H1 (cell line): ENCODE measurements around the gene NEK2. TPM values are rescaled to one million over a fixed set of nuclear protein-coding genes. Genes with fewer than 3 reads are reported as not detected.

Experiments
- CTCF ChIA-PET: fragments of 300-600 bp; sonication (Branson Sonifier 250); formaldehyde crosslinking; loops from one replicate; lab custom pipeline; 2021; ENCODE audit not compliant: partially characterized antibody; lab: Charles Lee
- POLR2A ChIA-PET: fragments of 300-600 bp; sonication (Branson Sonifier 250); formaldehyde crosslinking; loops from one replicate; lab custom pipeline; 2021; ENCODE audit warnings: inconsistent platforms; ENCODE audit not compliant: partially characterized antibody; lab: Charles Lee
- DNase-seq, 2 experiments: peaks; one replicate each; pipeline versions ENCODE4 v3.0.0 to v3.0.0-alpha.2; 2010 to 2022; ENCODE audit warnings: low spot score in 2 of 2, low read depth in 1 of 2, mixed read lengths in 1 of 2
- FAIRE-seq: peaks from 2 replicates; lab custom pipeline; 2011; peaks lifted over from hg19 to GRCh38; lab: Jason Lieb, UNC
- H2AFZ ChIP-seq: 2 replicates; pipeline ENCODE4 v1.8.1; 2012; ENCODE audit warnings: low read length, inconsistent platforms
- H2AK5ac ChIP-seq: 2 replicates; pipeline ENCODE4 v1.6.1; 2013; ENCODE audit warnings: low read depth, low read length
- H2BK120ac ChIP-seq: replicated peaks from 2 replicates; pipeline ENCODE3; 2013; ENCODE audit warnings: low read depth, low read length, inconsistent platforms
- H2BK12ac ChIP-seq: 2 replicates; pipeline ENCODE4 v1.6.1; 2013; ENCODE audit warnings: low read depth, low read length
- H2BK15ac ChIP-seq: 2 replicates; pipeline ENCODE4 v1.6.1; 2013; ENCODE audit warnings: low read length
- H2BK20ac ChIP-seq: 2 replicates; pipeline ENCODE4 v1.6.1; 2013; ENCODE audit warnings: low read length
- H2BK5ac ChIP-seq: 2 replicates; pipeline ENCODE4 v1.6.1; 2013; ENCODE audit warnings: low read depth, low read length
- H3K14ac ChIP-seq: 2 replicates; pipeline ENCODE4 v1.6.1; 2013; ENCODE audit warnings: inconsistent platforms; ENCODE audit not compliant: insufficient read length
- H3K18ac ChIP-seq: 2 replicates; pipeline ENCODE4 v1.6.1; 2013; ENCODE audit warnings: low read length; ENCODE audit errors: extremely low read depth
- H3K23ac ChIP-seq: 2 replicates; pipeline ENCODE4 v1.6.1; 2013; ENCODE audit warnings: inconsistent platforms; ENCODE audit not compliant: insufficient read length
- H3K23me2 ChIP-seq: 2 replicates; pipeline ENCODE4 v1.6.1; 2013; ENCODE audit warnings: low read depth, low read length
- H3K27ac ChIP-seq: 2 replicates; pipeline ENCODE4 v1.6.1; 2011; ENCODE audit warnings: low read depth, low read length, inconsistent platforms
- H3K27me3 ChIP-seq, 4 experiments: replicated peaks in 1 of 4; 1 replicate in 1 of 4; 2 replicates in 3 of 4; pipeline versions ENCODE4 v1.6.1 to v1.8.1; 2011 to 2013; ENCODE audit warnings: low read length in 3 of 4, mild to moderate bottlenecking in 3 of 4, inconsistent platforms in 2 of 4, mixed read lengths in 2 of 4, moderate library complexity in 1 of 4; ENCODE audit not compliant: control insufficient read depth in 3 of 4, insufficient read depth in 3 of 4; ENCODE audit errors: extremely low read depth in 1 of 4
- H3K36me3 ChIP-seq, 4 experiments: 2 replicates each; pipeline versions ENCODE4 v1.6.1 to v1.8.1; 2011 to 2013; ENCODE audit warnings: mild to moderate bottlenecking in 4 of 4, low read length in 3 of 4, moderate library complexity in 2 of 4, control low read depth in 1 of 4, inconsistent platforms in 1 of 4; ENCODE audit not compliant: insufficient read depth in 4 of 4, control insufficient read depth in 2 of 4
- H3K4ac ChIP-seq: replicated peaks from 2 replicates; pipeline ENCODE3; 2013; ENCODE audit warnings: low read length, low read depth, mixed read lengths, inconsistent platforms; ENCODE audit not compliant: insufficient read length
- H3K4me1 ChIP-seq, 4 experiments: replicated peaks in 1 of 4; 1 replicate in 1 of 4; 2 replicates in 3 of 4; pipeline versions ENCODE4 v1.6.1 to v1.8.1; 2011 to 2013; ENCODE audit warnings: low read length in 3 of 4, inconsistent platforms in 2 of 4, mixed read lengths in 1 of 4; ENCODE audit not compliant: insufficient read depth in 4 of 4, control insufficient read depth in 3 of 4
- H3K4me2 ChIP-seq, 2 experiments: 2 replicates each; pipeline versions ENCODE4 v1.6.1 to v1.8.1; 2011 to 2013; ENCODE audit warnings: low read depth in 2 of 2, low read length in 2 of 2, control low read depth in 1 of 2, inconsistent platforms in 1 of 2, mild to moderate bottlenecking in 1 of 2; ENCODE audit not compliant: insufficient read depth in 1 of 2
- H3K4me3 ChIP-seq, 4 experiments: fragments of 200-600, 300-600 bp in 1 of 4; sonication (generic), shearing (Covaris generic), sonication (Bioruptor Twin) in 1 of 4; 2 replicates each; pipeline versions ENCODE4 v1.5.1 to v1.8.1; 2011 to 2016; ENCODE audit warnings: low read length in 4 of 4, low read depth in 3 of 4, control low read depth in 2 of 4, inconsistent platforms in 2 of 4, mild to moderate bottlenecking in 2 of 4, mixed read lengths in 1 of 4, moderate library complexity in 1 of 4; ENCODE audit not compliant: insufficient read depth in 2 of 4; ENCODE audit errors: extremely low read depth in 1 of 4
- H3K56ac ChIP-seq: replicated peaks from 2 replicates; pipeline ENCODE3; 2013; ENCODE audit warnings: low read depth, mild to moderate bottlenecking, mixed read lengths, low read length, inconsistent platforms; ENCODE audit not compliant: insufficient read length
- H3K79me1 ChIP-seq: 2 replicates; pipeline ENCODE4 v1.6.1; 2013; ENCODE audit warnings: low read depth, low read length, control low read depth
- H3K79me2 ChIP-seq, 2 experiments: 2 replicates each; pipeline versions ENCODE4 v1.6.1 to v1.8.1; 2012 to 2013; ENCODE audit warnings: low read length in 2 of 2, mild to moderate bottlenecking in 2 of 2, inconsistent platforms in 1 of 2; ENCODE audit not compliant: insufficient read depth in 2 of 2, control insufficient read depth in 1 of 2
- H3K9ac ChIP-seq, 4 experiments: replicated peaks in 1 of 4; 1 replicate in 1 of 4; 2 replicates in 3 of 4; pipeline versions ENCODE4 v1.6.1 to v1.8.1; 2011 to 2013; ENCODE audit warnings: low read depth in 3 of 4, low read length in 3 of 4, control low read depth in 2 of 4, mild to moderate bottlenecking in 2 of 4, moderate library complexity in 2 of 4, inconsistent platforms in 1 of 4; ENCODE audit errors: extremely low read depth in 1 of 4
- H3K9me3 ChIP-seq, 2 experiments: 2 replicates each; pipeline versions ENCODE4 v1.6.1 to v1.8.1; 2012 to 2013; ENCODE audit warnings: mild to moderate bottlenecking in 2 of 2, moderate library complexity in 2 of 2, control low read depth in 1 of 2, inconsistent platforms in 1 of 2, low read depth in 1 of 2, low read length in 1 of 2, mixed read lengths in 1 of 2; ENCODE audit not compliant: insufficient read depth in 2 of 2
- H4K20me1 ChIP-seq, 2 experiments: replicated peaks in 1 of 2; 2 replicates each; pipeline versions ENCODE3 to v1.8.1; 2011 to 2013; ENCODE audit warnings: inconsistent platforms in 2 of 2, low read length in 2 of 2, mild to moderate bottlenecking in 1 of 2; ENCODE audit not compliant: insufficient read depth in 2 of 2, control insufficient read depth in 1 of 2
- H4K5ac ChIP-seq: 2 replicates; pipeline ENCODE4 v1.6.1; 2013; ENCODE audit warnings: low read length, low read depth, mixed read lengths, inconsistent platforms; ENCODE audit not compliant: insufficient read length
- H4K8ac ChIP-seq: 2 replicates; pipeline ENCODE4 v1.8.0; 2013; ENCODE audit warnings: mild to moderate bottlenecking, moderate library complexity, low read length, inconsistent platforms; ENCODE audit not compliant: insufficient read depth; ENCODE audit errors: extremely low read depth
- H4K91ac ChIP-seq: replicated peaks from 2 replicates; pipeline ENCODE3; 2013; ENCODE audit warnings: low read length, mixed read lengths, inconsistent platforms; ENCODE audit not compliant: insufficient read length
- CREB1 ChIP-seq: IDR thresholded peaks from 2 replicates; pipeline ENCODE4 v1.6.1; 2012; ENCODE audit warnings: inconsistent platforms
- SAP30 ChIP-seq: fragments of 300-600 bp; sonication (generic); IDR thresholded peaks from 2 replicates; pipeline ENCODE4 v1.7.1; 2012; ENCODE audit warnings: low read length, moderate library complexity, mild to moderate bottlenecking, inconsistent platforms; ENCODE audit not compliant: insufficient read depth, insufficient replicate concordance
- SP2 ChIP-seq: IDR thresholded peaks from 2 replicates; pipeline ENCODE4 v1.6.1; 2012; ENCODE audit warnings: mild to moderate bottlenecking, low read length, inconsistent platforms
- ZNF274 ChIP-seq: IDR thresholded peaks from 2 replicates; pipeline ENCODE4 v1.7.0; 2012; ENCODE audit warnings: low read length, borderline replicate concordance; ENCODE audit errors: extremely low read depth
- WGBS, 2 experiments: shearing (Covaris generic) in 1 of 2; methylation state at CpG; one replicate each; pipeline versions ENCODE4 v1.1.6 to v1.1.7; 2013 to 2015; ENCODE audit warnings: low lambda C conversion rate in 2 of 2, mixed read lengths in 2 of 2, inconsistent platforms in 1 of 2, low coverage in 1 of 2, missing lambda C conversion rate in 1 of 2; ENCODE audit not compliant: insufficient replicate concordance in 2 of 2, insufficient coverage in 1 of 2, insufficient read length in 1 of 2; ENCODE audit errors: extremely low coverage in 1 of 2, missing lambda C conversion rate in 1 of 2; 5-methylcytosine and 5-hydroxymethylcytosine counted together
- polyA plus RNA-seq, 7 experiments: library from polyadenylated mRNA; depleted of rRNA in 3 of 7; stranded (reverse) in 5 of 7; unstranded in 2 of 7; fragments of >200 nt in 5 of 7; fragments of 200-250 nt in 2 of 7; gene quantifications; 1 replicate in 5 of 7; 2 replicates in 1 of 7; 4 replicates in 1 of 7; pipeline versions ENCODE4 v1.2.1 to v1.2.3, GENCODE V29; 2011 to 2013; ENCODE audit warnings: missing spikeins in 2 of 7, mixed read lengths in 2 of 7
- total RNA-seq: library from RNA; stranded (reverse); fragmentation: NEBNext Ultra II Directional; extraction: Animal tissue kit (Norgen Biotek cat#: 25700); gene quantifications from 2 replicates; pipeline ENCODE4 v1.2.1, GENCODE V29; 2021

Gene NEK2
- total and polyA plus RNA-seq, 2 of the 8 experiments (the other 6 are each of a cell fraction or from before 2014, with no cell fraction given) = 8.4 to 22.9 TPM

GRCh38 chr1:211613951-211614350, 61.5 kb downstream of the NEK2 start:
- no peak overlapping the region for H4K8ac ChIP-seq
- no peak for TF ChIP-seq SP2
- no peak for TF ChIP-seq CREB1
- no peak for TF ChIP-seq SAP30
- no peak for TF ChIP-seq ZNF274
- H3K14ac ChIP-seq = no peak overlapping the region
- no peaks in the 10 kb centered on the region for H4K20me1 ChIP-seq
- no peak overlapping the region for H3K27ac ChIP-seq
- H3K79me2 ChIP-seq = no peaks in the 10 kb centered on the region
- POLR2A ChIA-PET = no interaction called here
- no peak overlapping the region for H2BK12ac ChIP-seq
- H2BK20ac ChIP-seq = no peak overlapping the region
- DNase-seq (no peak), FAIRE-seq (no peak)
- CTCF ChIA-PET = interaction anchor here (0.8 to 1.8 kb wide), 5 partner anchors 14 to 101 kb away, joined by 3 to 5 read pairs (median 3); no protein-coding TSS in a partner anchor
- no peaks in the 10 kb centered on the region for H3K27me3 ChIP-seq
- no peaks in the 10 kb centered on the region; a peak in 2 of 7 replicates for H3K4me1 ChIP-seq
- H3K23ac ChIP-seq = no peak overlapping the region
- 99% methylated on average over 5 of the region's 5 CpGs; no CpG with 5 or more reads in 1 of the 2 experiments for WGBS, 2 experiments
- no peaks in the 10 kb centered on the region for H3K23me2 ChIP-seq
- H3K36me3 ChIP-seq = no peaks in the 10 kb centered on the region
- no peak overlapping the region for H3K4me2 ChIP-seq
- no peak overlapping the region for H3K4me3 ChIP-seq
- H3K4ac ChIP-seq = no peak overlapping the region
- H3K18ac ChIP-seq = no peak overlapping the region
- no peaks in the 10 kb centered on the region for H3K79me1 ChIP-seq
- H2BK5ac ChIP-seq = no peak overlapping the region
- no peak overlapping the region for H2BK15ac ChIP-seq
- H3K56ac ChIP-seq = no peak overlapping the region
- no peaks in the 10 kb centered on the region for H3K9me3 ChIP-seq
- H4K5ac ChIP-seq = no peak overlapping the region
- H2AFZ ChIP-seq = no peak overlapping the region
- no peak overlapping the region for H3K9ac ChIP-seq
- no peak overlapping the region for H4K91ac ChIP-seq
- H2AK5ac ChIP-seq = no peak overlapping the region
- no peak overlapping the region for H2BK120ac ChIP-seq
